KBM-7 (cell line): Measurements from ENCODE around the gene FADS2.
A peak's percentile ranks its signal among the peaks of the same experiment; 100 is the strongest.

Experiments
- DNase-seq: peaks from one replicate; pipeline ENCODE4 v3.0.0-alpha.2; 2015
- in situ Hi-C: fragments of 300-500 bp; cut with MboI; formaldehyde crosslinking; loops from 2 replicates; pipeline ENCODE4 v1.14.3; 2020; ENCODE audit warnings: low sequenced_read_pairs, low pct_unique_long_range_greater_than_20kb, mixed read lengths

FADS2 gene

DNA sequence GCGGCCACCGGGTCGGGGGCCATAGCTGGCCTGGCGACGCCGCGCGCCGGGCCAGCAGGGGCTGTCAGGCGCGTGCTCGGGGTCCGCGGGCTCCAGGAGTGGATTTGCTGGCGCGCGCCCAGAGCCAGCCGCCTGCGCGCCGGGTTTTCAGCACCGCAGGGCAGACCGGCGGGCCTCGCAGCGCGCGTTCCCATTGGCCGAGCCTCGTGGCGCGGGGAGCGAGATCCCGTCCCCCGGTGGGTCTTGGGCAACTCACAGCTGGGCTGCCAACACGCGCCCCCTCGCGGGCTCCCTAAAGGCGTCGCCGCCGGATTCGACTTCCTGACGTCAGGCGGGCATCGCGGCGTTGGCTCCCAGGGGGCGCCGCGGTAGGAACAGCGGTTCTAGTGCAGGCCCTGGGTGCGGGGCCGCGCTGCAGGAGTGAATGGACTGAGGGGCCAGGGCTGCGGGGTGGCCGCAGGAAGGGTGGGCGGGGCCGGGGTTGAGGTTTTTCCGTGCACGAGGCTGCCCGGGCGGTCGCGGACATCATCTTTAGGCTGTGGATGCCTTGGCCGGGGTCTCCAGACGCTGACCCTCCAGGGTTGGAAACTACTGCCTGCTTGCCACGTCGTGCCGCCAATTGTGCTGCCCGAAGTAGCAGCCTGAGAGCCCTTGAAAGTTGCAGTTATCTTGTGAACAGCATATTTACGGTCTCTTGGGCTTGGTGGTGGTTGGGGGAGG, 11.2 kb upstream of the FADS2 start, which contains the start of gene FADS1:
FADS1 (minus strand) TSS at position 268 of the 720 bp plus-strand sequence; CDS start at position 194, 74 bp downstream.
- in situ Hi-C loops: no loop called here
- DNase-seq: peak; percentile 95

- in situ Hi-C loops: no loop called here
- DNase-seq: no peak
These were observed 10.5 kb upstream of the FADS2 start for GRCh38 chr11:61817471-61818202.

DNA sequence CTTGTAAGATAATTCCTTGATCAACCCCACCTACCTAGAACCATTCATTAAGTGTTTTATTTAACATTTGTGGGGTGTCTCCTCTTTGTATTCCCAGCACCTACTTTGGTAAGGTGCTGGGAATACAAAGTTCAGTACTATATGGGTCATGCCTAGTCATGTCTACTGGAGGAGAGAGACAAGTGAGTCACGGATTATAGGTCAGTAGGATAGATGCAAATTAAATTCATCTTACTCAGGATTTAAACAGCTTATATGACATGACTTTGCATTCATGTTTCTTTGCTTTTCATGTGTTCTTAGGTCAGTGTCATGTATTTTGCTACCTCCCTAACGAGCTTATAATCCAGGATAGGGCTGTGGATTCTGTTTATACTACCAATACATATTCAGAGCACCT, 7.9 kb upstream of the FADS2 start:
- no peak for DNase-seq
- in situ Hi-C loops: no loop called here

- in situ Hi-C loops: no loop called here
- peak; percentile 79 for DNase-seq
These were observed 1.1 kb upstream of the FADS2 start for GRCh38 chr11:61826930-61827570.

DNA sequence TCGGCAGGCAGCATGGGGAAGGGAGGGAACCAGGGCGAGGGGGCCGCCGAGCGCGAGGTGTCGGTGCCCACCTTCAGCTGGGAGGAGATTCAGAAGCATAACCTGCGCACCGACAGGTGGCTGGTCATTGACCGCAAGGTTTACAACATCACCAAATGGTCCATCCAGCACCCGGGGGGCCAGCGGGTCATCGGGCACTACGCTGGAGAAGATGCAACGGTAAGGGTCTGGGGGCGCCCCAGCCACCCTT, 204 bp downstream of the FADS2 start:
- no peak for DNase-seq
- in situ Hi-C loops: no loop called here

GRCh38 chr11:61828629-61829407, 718 bp downstream of the FADS2 start:
- DNase-seq: peak; percentile 62
- in situ Hi-C loops: no loop called here

GRCh38 chr11:61829806-61830205, 1.7 kb downstream of the FADS2 start:
- DNase-seq: no peak
- in situ Hi-C loops: no loop called here

DNA sequence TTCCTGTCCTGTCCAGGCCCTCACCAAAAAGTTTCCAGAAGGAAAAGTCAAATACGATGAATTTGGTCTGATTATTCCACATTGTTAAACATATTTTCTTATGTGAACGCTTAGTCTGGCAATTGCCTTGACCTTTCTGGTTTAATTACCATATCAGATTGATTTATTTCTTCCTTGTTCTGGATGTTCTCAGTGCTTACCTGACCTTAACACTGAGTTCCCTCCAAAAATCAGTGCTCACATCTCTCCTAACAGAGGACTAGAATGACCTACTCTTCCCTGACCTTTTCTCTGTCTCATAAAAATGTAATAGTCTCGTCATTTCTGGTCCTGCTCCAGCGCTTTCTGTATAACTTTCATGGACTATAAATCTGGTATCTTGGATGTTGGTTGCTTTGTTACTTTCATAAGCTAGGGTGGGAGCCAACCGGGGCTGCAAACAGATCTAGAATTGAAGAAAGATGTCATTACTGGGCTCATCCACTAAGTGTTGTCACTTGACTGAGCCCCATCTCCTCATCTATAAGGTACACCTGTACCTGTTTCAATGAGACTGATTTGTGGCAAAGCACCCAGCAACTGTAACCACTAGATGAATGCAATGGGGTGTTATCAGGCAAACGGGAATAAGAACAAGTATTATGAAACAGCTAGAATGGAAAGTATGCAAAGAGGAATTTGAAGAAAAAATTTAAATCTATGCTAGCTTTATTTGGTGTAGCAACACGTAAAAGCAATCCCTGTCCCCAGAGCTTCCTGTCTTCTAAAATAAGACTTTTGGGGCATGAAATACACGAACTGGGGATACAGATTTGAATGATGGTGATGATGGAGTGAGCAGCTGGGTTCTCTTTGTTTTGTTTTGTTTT, 2.4 kb downstream of the FADS2 start:
- in situ Hi-C loops: no loop called here
- DNase-seq: no peak

- in situ Hi-C loops: no loop called here
- DNase-seq: no peak
These were observed 4.1 kb downstream of the FADS2 start for GRCh38 chr11:61832207-61832606.

GRCh38 chr11:61832754-61833153, 4.7 kb downstream of the FADS2 start:
- no peak for DNase-seq
- in situ Hi-C loops: no loop called here

GRCh38 chr11:61833471-61833870, 5.4 kb downstream of the FADS2 start:
- in situ Hi-C loops: no loop called here
- DNase-seq: no peak

DNA sequence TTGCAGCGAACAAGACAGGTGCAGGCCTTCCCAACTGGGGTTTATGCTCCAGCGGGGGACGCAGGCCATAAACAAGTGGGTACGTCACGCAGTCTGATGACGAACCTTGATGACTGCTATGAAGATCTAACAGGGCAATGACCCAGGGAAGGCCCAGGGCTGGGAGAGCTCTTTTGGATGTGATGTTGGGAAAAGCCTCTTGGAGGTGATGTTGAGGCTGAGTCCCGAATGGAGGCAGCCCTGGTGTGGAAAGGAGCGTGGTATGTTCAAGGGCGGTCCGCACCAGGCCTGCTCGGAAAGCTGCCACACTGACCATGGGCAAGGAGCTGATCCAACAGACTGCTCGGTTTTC, 5.8 kb downstream of the FADS2 start:
- no peak for DNase-seq
- in situ Hi-C loops: no loop called here

- peak; percentile 98 for DNase-seq
- in situ Hi-C loops: no loop called here
These were observed 6.4 kb downstream of the FADS2 start for GRCh38 chr11:61834278-61835048.

DNA sequence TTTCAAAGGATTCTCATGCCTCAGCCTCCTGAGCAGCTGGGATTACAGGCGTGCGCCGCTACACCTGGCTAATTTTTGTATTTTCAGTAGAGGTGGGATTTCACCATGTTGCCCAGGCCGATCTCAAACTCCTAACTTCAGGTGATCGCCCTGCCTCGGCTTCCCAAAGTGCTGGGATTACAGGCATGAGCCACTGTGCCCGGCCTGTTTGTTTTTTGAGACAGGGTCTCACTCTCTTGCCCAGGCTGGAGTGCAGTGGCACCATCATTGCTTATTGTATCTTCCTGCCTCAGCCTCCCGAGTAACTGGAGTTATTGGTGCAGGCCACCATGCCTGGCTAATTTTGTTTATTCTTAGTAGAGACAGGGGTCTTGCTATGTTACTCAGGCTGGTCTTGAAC, 8.1 kb downstream of the FADS2 start:
- in situ Hi-C loops: no loop called here
- DNase-seq: no peak

DNA sequence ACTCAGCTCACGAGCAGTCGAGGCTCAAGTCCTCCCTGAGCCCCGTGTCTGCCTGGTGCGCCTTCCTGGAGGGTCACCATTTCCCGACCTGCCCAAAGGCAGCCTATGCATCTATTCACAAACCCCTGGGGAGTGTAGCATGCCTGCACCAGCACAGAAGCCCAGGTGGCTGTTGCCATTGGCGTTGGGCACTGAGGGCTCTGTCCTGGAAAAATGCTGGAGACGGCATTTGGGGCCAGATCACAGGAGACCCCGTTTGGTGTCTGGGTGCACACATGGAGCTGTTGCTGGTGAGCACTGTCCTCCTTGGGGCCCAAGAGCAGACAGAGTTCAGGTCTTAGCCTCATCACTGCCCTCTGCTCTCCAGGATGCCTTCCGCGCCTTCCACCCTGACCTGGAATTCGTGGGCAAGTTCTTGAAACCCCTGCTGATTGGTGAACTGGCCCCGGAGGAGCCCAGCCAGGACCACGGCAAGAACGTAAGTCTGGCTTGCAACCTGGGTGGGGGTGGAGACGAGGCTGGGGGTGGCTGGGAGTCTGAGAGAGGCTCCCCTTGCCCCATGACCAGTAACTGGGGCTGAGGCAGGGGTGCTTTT, 9.4 kb downstream of the FADS2 start:
- in situ Hi-C loops: no loop called here
- DNase-seq: no peak

- in situ Hi-C loops: no loop called here
- no peak for DNase-seq
These were observed 10.4 kb downstream of the FADS2 start for GRCh38 chr11:61838501-61838900.

DNA sequence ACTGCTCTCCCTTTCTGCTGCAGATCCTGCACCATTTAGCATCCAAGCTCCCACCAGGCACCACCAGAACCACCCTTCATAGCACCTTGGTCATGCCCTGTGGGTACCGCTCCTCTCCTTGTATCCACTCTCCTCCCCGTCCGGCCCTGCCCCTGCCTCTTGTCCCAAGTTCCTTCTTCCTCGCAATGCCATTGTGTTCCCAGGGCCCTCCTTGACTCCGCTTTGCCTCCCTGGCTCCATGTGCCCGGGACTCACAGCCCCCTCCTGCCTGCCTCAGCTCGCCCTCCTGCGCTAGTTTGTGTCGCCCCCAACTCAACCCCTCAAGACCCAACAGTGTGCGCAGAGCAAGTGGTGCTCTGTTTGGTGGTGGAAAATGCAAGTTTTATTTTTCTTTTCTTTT, 10.8 kb downstream of the FADS2 start:
- DNase-seq: no peak
- in situ Hi-C loops: no loop called here

GRCh38 chr11:61839742-61840141, 11.6 kb downstream of the FADS2 start:
- in situ Hi-C loops: no loop called here

More at GRCh38 chr11:61839742-61840141, 11.6 kb downstream of the FADS2 start:
- DNase-seq: no peak
